IMR-90 (cell line): ENCODE results near the gene RGS17.

Source experiments
- CEBPB ChIP-seq: IDR thresholded peaks from 2 replicates; pipeline ENCODE4 v1.6.1; 2012; ENCODE audit warnings: low read depth, low read length, improper control_type of control experiment
- CTCF ChIP-seq: conservative IDR thresholded peaks from 2 replicates; pipeline ENCODE4 v1.5.1; 2012; ENCODE audit warnings: mild to moderate bottlenecking, low read depth, low read length, improper control_type of control experiment
- FOS ChIP-seq: fragments of 150-350 bp; IDR thresholded peaks from 2 replicates; pipeline ENCODE4 v1.6.1; 2016; ENCODE audit warnings: low read depth, low read length
- MAFK ChIP-seq: IDR thresholded peaks from 2 replicates; pipeline ENCODE4 v1.6.1; 2012; ENCODE audit warnings: low read depth, low read length, improper control_type of control experiment
- MXI1 ChIP-seq: IDR thresholded peaks from 2 replicates; pipeline ENCODE4 v1.6.1; 2012; ENCODE audit warnings: low read depth, mild to moderate bottlenecking, low read length, moderate library complexity, borderline replicate concordance
- POLR2A ChIP-seq: IDR thresholded peaks from 2 replicates; pipeline ENCODE4 v1.6.1; 2012; ENCODE audit warnings: mild to moderate bottlenecking, low read depth, low read length
- RAD21 ChIP-seq: IDR thresholded peaks from 2 replicates; pipeline ENCODE4 v1.6.1; 2012; ENCODE audit warnings: low read length, improper control_type of control experiment
- RFX5 ChIP-seq: IDR thresholded peaks from 2 replicates; pipeline ENCODE4 v1.8.0; 2012; ENCODE audit warnings: low read depth, mild to moderate bottlenecking, low read length, moderate library complexity
- USF2 ChIP-seq: fragments of 150-350 bp; IDR thresholded peaks from 2 replicates; pipeline ENCODE4 v1.6.1; 2017; ENCODE audit warnings: mild to moderate bottlenecking, antibody characterized with exemption, low read length, low read depth

GRCh38 chr6:153063936-153064335 lies 67.1 kb downstream of the RGS17 start:
- TF ChIP-seq CTCF (no peak), RAD21 (no peak), MAFK (no peak), FOS (no peak), USF2 (no peak), POLR2A (no peak), CEBPB (no peak), MXI1 (no peak), RFX5 (no peak)
